Endothelial cell of umbilical vein (primary cell): Measurements from ENCODE around the gene DACT3. TPM values are rescaled to one million over a fixed set of nuclear protein-coding genes. Genes with fewer than 3 reads are reported as not detected.

Source experiments
- BruUV-seq: library from RNA; stranded (reverse); fragments of 400-500 nt; replicated peaks from 2 replicates; lab custom pipeline; 2021; lab: Mats Ljungman, UMichigan
- CTCF ChIA-PET: fragments of 300-600, 350-600 bp; sonication (Branson Sonifier 250); formaldehyde crosslinking; loops from one replicate; lab custom pipeline; 2021; ENCODE audit warnings: antibody characterized with exemption, inconsistent platforms; lab: Charles Lee
- POLR2A ChIA-PET: fragments of 300-600, 350-600 bp; sonication (Branson Sonifier 250); formaldehyde crosslinking; loops from one replicate; lab custom pipeline; 2021; ENCODE audit warnings: antibody characterized with exemption, inconsistent platforms; lab: Charles Lee
- DNase-seq: peaks from one replicate; pipeline ENCODE4 v3.0.0-alpha.2; 2011; ENCODE audit warnings: low read depth, low spot score
- FAIRE-seq: peaks from 2 replicates; lab custom pipeline; 2011; peaks lifted over from hg19 to GRCh38; lab: Jason Lieb, UNC
- H2AFZ ChIP-seq: 2 replicates; pipeline ENCODE4 v1.6.0; 2012; ENCODE audit warnings: low read depth, low read length, control low read depth, inconsistent platforms
- H3K27ac ChIP-seq: 2 replicates; pipeline ENCODE4 v1.5.1; 2011; ENCODE audit warnings: low read depth, mild to moderate bottlenecking, control low read depth, low read length, moderate library complexity; ENCODE audit not compliant: insufficient read depth
- H3K27me3 ChIP-seq, 2 experiments: 2 replicates each; pipeline versions ENCODE4 v1.6.0 to v1.6.1; 2011; ENCODE audit warnings: low read length in 2 of 2, mixed read lengths in 1 of 2; ENCODE audit not compliant: control insufficient read depth in 2 of 2, insufficient read depth in 2 of 2
- H3K36me3 ChIP-seq, 2 experiments: 2 replicates in 1 of 2; 3 replicates in 1 of 2; pipeline ENCODE4 v1.5.1; 2011; ENCODE audit warnings: low read length in 2 of 2, mild to moderate bottlenecking in 1 of 2, moderate library complexity in 1 of 2; ENCODE audit not compliant: control insufficient read depth in 2 of 2, insufficient read depth in 2 of 2; ENCODE audit errors: extremely low read depth in 1 of 2
- H3K4me1 ChIP-seq: 3 replicates; pipeline ENCODE4 v1.5.1; 2011; ENCODE audit warnings: mild to moderate bottlenecking, low read length; ENCODE audit not compliant: control insufficient read depth, insufficient read depth; ENCODE audit errors: extremely low read depth
- H3K4me2 ChIP-seq: 2 replicates; pipeline ENCODE4 v1.6.1; 2011; ENCODE audit warnings: low read length, control low read depth, mixed read lengths; ENCODE audit not compliant: insufficient read depth
- H3K4me3 ChIP-seq, 3 experiments: fragments of 200-600 bp in 1 of 3; sonication (generic), shearing (Covaris generic) in 1 of 3; replicated peaks in 1 of 3; 2 replicates each; pipeline ENCODE4 v1.5.1; 2011 to 2016; ENCODE audit warnings: control low read depth in 3 of 3, low read length in 3 of 3, mild to moderate bottlenecking in 2 of 3, inconsistent platforms in 1 of 3, low read depth in 1 of 3, moderate library complexity in 1 of 3; ENCODE audit not compliant: insufficient read depth in 1 of 3
- H3K79me2 ChIP-seq: 2 replicates; pipeline ENCODE4 v1.6.0; 2012; ENCODE audit warnings: low read length, inconsistent platforms; ENCODE audit not compliant: control insufficient read depth, insufficient read depth
- H3K9ac ChIP-seq: replicated peaks from 2 replicates; pipeline ENCODE3; 2011; ENCODE audit warnings: low read length, control low read depth; ENCODE audit not compliant: insufficient read depth; ENCODE audit errors: extremely low read depth
- H3K9me1 ChIP-seq: replicated peaks from 3 replicates; pipeline ENCODE4 v1.6.0; 2011; ENCODE audit warnings: mild to moderate bottlenecking, low read length; ENCODE audit not compliant: control insufficient read depth, insufficient read depth; ENCODE audit errors: extremely low read depth
- H3K9me3 ChIP-seq: replicated peaks from 2 replicates; pipeline ENCODE4 v1.5.1; 2012; ENCODE audit warnings: low read length, inconsistent platforms; ENCODE audit not compliant: control insufficient read depth, insufficient read depth
- H4K20me1 ChIP-seq: replicated peaks from 2 replicates; pipeline ENCODE3; 2011; ENCODE audit warnings: mild to moderate bottlenecking, low read length; ENCODE audit not compliant: control insufficient read depth, insufficient read depth; ENCODE audit errors: extremely low read depth
- CTCF ChIP-seq, 2 donors: IDR thresholded peaks; 1 replicate in 1 of 2; 2 replicates in 1 of 2; pipeline ENCODE4 v1.5.1; 2011; ENCODE audit warnings: low read length in 2 of 2, mild to moderate bottlenecking in 2 of 2, moderate library complexity in 2 of 2, control low read depth in 1 of 2, inconsistent platforms in 1 of 2, low read depth in 1 of 2; ENCODE audit not compliant: insufficient read depth in 1 of 2; ENCODE audit errors: extremely low read depth in 1 of 2
- EZH2 ChIP-seq: IDR thresholded peaks from 2 replicates; pipeline ENCODE4 v1.6.1; 2012; ENCODE audit warnings: borderline replicate concordance, low read depth, mild to moderate bottlenecking, moderate library complexity, low read length, inconsistent platforms; ENCODE audit not compliant: severe bottlenecking
- FOS ChIP-seq: IDR thresholded peaks from 2 replicates; pipeline ENCODE4 v1.6.1; 2011; ENCODE audit warnings: mild to moderate bottlenecking, low read length, moderate library complexity, borderline replicate concordance; ENCODE audit not compliant: insufficient read depth
- GATA2 ChIP-seq: IDR thresholded peaks from 2 replicates; pipeline ENCODE4 v1.7.0; 2011; ENCODE audit warnings: low read depth, mild to moderate bottlenecking, moderate library complexity, mixed read lengths, low read length; ENCODE audit not compliant: insufficient read length, insufficient read depth
- JUN ChIP-seq: IDR thresholded peaks from 2 replicates; pipeline ENCODE4 v1.6.1; 2011; ENCODE audit warnings: borderline replicate concordance, low read depth; ENCODE audit not compliant: insufficient read length, insufficient read depth
- MAX ChIP-seq: IDR thresholded peaks from 2 replicates; pipeline ENCODE4 v1.6.1; 2011; ENCODE audit not compliant: insufficient read depth, insufficient read length
- MYC ChIP-seq: IDR thresholded peaks from one replicate; pipeline ENCODE4 v1.6.1; 2011; ENCODE audit warnings: mild to moderate bottlenecking, low read depth, low read length
- POLR2A ChIP-seq: IDR thresholded peaks from 2 replicates; pipeline ENCODE4 v1.6.1; 2012; ENCODE audit warnings: low read depth, mild to moderate bottlenecking, control low read depth, low read length
- POLR2AphosphoS5 ChIP-seq: IDR thresholded peaks from 2 replicates; pipeline ENCODE4 v1.6.1; 2012; ENCODE audit warnings: low read depth, mild to moderate bottlenecking, control low read depth, low read length, moderate library complexity; ENCODE audit not compliant: insufficient read depth
- dilution Hi-C: fragments of 300-500 bp; cut with MboI; formaldehyde crosslinking; loops from one replicate; pipeline ENCODE4 v1.15.0; 2019; ENCODE audit warnings: low sequenced_read_pairs; ENCODE audit not compliant: extremely low pct_ligation_motif_present
- intact Hi-C: fragments of 100-400 bp; cut with micrococcal nuclease; formaldehyde crosslinking; loops from one replicate; pipeline ENCODE4 v1.10.0; 2022
- polyA plus RNA-seq, 4 experiments: library from polyadenylated mRNA; depleted of rRNA in 3 of 4; stranded (reverse) in 3 of 4; unstranded in 1 of 4; fragments of >200 nt; gene quantifications; 2 replicates each; pipeline versions ENCODE4 v1.2.1 to v1.2.3, GENCODE V29; 2011 to 2012; ENCODE audit warnings: missing spikeins in 1 of 4
- total RNA-seq: library from RNA; stranded (reverse); gene quantifications from 2 replicates; pipeline ENCODE4 v1.2.3, GENCODE V29; 2021

DACT3 gene
- total and polyA plus RNA-seq, 2 donors (not counting 3 experiments of a cell fraction or from before 2014, with no cell fraction given), result 0.22 to 0.76 TPM

GRCh38 chr19:46600384-46601317 is 60.3 kb downstream of the DACT3 start:
- H3K9me3 ChIP-seq, result no peaks in the 10 kb centered on the region
- DNase-seq, result peak; percentile 98
- H3K79me2 ChIP-seq, result peaks cover 45% of the 10 kb centered on the region
- peak overlapping the region; percentile 44 for H3K4me2 ChIP-seq
- BruUV-seq, result TSS peak; percentile 83
- H4K20me1 ChIP-seq, result no peaks in the 10 kb centered on the region
- peak overlapping the region; percentile 93 for H3K27ac ChIP-seq
- H3K4me3 ChIP-seq, result peak overlapping the region; percentile 2 to 99 (median 98)
- TF ChIP-seq MAX, result peak; percentile 1
- TF ChIP-seq FOS, result no peak
- TF ChIP-seq POLR2A, result peak; percentile 66
- ChIA-PET POLR2A (interaction anchor here (0.5 to 1.1 kb wide), 3 partner anchors 17 to 116 kb away, joined by 4 to 8 read pairs (median 6); partner anchors contain the start of gene PRKD2), CTCF (interaction anchor here (1.0 to 2.6 kb wide), 6 partner anchors 10 to 71 kb away, joined by 3 to 17 read pairs (median 6); partner anchors contain the start of gene DACT3)
- peak overlapping the region; percentile 68 for H2AFZ ChIP-seq
- intact Hi-C loops, result no loop called here
- H3K27me3 ChIP-seq, result peaks cover 0 to 3% of the 10 kb centered on the region in 2 experiments
- peak overlapping the region; percentile 96 for H3K9ac ChIP-seq
- H3K4me1 ChIP-seq, result peaks cover 13% of the 10 kb centered on the region
- no peaks in the 10 kb centered on the region for H3K9me1 ChIP-seq
- dilution Hi-C loops, result no loop called here
- peaks cover 0 to 6% of the 10 kb centered on the region in 2 experiments for H3K36me3 ChIP-seq
- peak; percentile 97 for FAIRE-seq

DNA sequence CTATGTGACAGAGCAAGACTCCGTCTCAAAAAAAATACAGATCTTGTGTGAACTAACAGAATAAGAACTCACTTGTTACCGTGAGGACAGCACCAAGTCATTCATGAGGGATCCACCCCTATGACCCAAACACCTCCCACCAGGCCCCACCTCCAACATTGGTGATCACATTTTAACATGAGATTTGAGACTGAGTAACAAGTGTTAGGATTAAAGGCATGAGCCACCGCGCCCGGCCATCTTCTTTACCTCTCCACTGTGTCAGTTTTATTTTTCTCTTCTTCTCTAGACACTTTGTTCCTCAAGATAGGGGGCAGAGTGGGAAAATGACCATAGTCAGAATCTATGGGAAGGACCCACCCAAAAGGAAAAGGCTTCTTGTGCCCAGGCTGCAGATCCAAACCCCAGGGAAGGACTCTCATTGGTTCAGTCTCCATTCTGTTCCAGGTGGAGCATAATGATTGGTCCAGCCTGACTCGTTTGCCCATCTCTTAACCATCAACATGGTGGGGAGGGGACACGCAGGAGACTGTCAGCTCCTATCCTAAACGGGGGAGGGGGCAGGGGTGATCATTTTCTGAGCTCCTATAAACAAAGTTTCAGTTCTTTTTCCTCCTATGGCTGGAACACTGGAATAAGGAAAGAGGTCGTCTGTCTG is 61.1 kb downstream of the DACT3 start:
- dilution Hi-C loops, result no loop called here

More for the DNA sequence above, 61.1 kb downstream of the DACT3 start:
- Histone ChIP-seq H3K9me3 (no peaks in the 10 kb centered on the region), H3K4me1 (peaks cover 13% of the 10 kb centered on the region), H3K27me3 (peaks cover 0 to 3% of the 10 kb centered on the region in 2 experiments), H3K9ac (peak overlapping the region; percentile 96), H2AFZ (peak overlapping the region; percentile 68), H3K27ac (peak overlapping the region; percentile 93), H3K79me2 (peaks cover 37% of the 10 kb centered on the region), H3K4me2 (peak overlapping the region; percentile 44), H3K4me3 (peak overlapping the region in 2 of 3 experiments; percentile 51 to 98), H3K36me3 (no peaks in the 10 kb centered on the region), H3K9me1 (no peaks in the 10 kb centered on the region), H4K20me1 (no peaks in the 10 kb centered on the region)
- POLR2A ChIA-PET, result interaction anchor here (0.6 kb wide), 1 partner anchor 117 kb away, joined by 6 read pairs; the partner anchor contains the start of gene PRKD2
- no peak for TF ChIP-seq MYC
- no peak for TF ChIP-seq GATA2
- no peak for TF ChIP-seq JUN
- TF ChIP-seq CTCF (IDR thresholded peaks at IDR 0.05; ENCODE audit: extremely low read depth in 1 of 2, insufficient read depth in 1 of 2, low read depth in 1 of 2, low read length in 2 of 2), result no peak
- no peak for TF ChIP-seq POLR2AphosphoS5
- TF ChIP-seq FOS, result no peak
- no peak for TF ChIP-seq EZH2
- TF ChIP-seq POLR2A, result no peak
- no peak for TF ChIP-seq MAX
- FAIRE-seq, result no peak
- intact Hi-C loops, result no loop called here
- DNase-seq, result no peak
- CTCF ChIA-PET, result interaction anchor here (1.0 to 2.6 kb wide), 6 partner anchors 14 to 70 kb away, joined by 3 to 17 read pairs (median 6); partner anchors contain the start of gene DACT3
- no TSS peak for BruUV-seq
